Testis (tissue), 2 donors: ENCODE data around the gene LCN10.
"Not testable (repeated sequence)": the region's sequence is repeated elsewhere in the genome, so short reads cannot be mapped to it uniquely, and the experiment has no call there.

ENCODE experiments used
- POLR2A ChIP-seq: fragments of 450-650 bp; IDR thresholded peaks from one replicate; pipeline ENCODE4 v1.6.1; 2017; ENCODE audit warnings: antibody characterized with exemption, mild to moderate bottlenecking, moderate library complexity
- TF ChIP-seq, protein P1 (sequence below), 3 experiments: fragments of 450-650 bp in 2 of 3; fragments of 200-600 bp in 1 of 3; sonication (generic) in 1 of 3; IDR thresholded peaks; one replicate each; pipeline ENCODE4 v1.5.1; 2016 to 2019; ENCODE audit warnings: antibody characterized with exemption in 3 of 3, mild to moderate bottlenecking in 2 of 3, moderate library complexity in 1 of 3

DNA sequence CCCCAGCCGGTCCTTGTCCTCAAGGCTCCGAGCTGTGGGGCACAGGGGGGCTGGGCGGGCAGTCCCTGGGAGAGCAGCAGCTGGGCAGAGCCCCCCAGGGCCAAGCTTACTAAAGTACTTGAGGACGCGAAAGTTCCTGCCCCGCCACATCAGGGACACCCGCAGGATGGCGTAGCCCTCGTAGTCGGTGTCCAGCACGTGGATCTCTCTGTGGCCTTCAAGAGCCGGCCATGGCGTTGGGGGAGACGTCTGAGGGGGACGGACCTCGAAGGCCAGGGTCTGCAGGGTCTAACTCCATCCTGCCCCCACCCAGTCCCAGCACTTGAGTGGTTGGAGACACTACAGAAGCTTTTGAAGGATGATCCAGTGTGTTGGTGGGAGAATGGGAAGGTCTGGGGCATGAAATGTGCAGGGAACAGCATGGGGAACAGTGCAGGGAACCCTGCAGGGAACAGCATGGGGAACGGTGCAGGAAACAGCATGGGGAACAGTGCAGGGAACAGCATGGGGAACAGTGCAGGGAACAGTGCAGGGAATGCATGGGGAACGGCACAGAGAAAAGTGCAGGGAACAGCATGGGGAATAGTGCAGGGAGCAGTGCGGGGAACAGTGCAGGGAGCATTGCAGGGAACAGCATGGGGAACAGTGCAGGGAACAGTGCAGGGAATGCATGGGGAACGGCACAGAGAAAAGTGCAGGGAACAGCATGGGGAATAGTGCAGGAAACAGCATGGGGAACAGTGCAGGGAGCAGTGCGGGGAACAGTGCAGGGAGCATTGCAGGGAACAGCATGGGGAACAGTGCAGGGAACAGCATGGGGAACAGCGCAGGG, 12.8 kb upstream of the LCN10 start:
- TF ChIP-seq, protein P1, sequence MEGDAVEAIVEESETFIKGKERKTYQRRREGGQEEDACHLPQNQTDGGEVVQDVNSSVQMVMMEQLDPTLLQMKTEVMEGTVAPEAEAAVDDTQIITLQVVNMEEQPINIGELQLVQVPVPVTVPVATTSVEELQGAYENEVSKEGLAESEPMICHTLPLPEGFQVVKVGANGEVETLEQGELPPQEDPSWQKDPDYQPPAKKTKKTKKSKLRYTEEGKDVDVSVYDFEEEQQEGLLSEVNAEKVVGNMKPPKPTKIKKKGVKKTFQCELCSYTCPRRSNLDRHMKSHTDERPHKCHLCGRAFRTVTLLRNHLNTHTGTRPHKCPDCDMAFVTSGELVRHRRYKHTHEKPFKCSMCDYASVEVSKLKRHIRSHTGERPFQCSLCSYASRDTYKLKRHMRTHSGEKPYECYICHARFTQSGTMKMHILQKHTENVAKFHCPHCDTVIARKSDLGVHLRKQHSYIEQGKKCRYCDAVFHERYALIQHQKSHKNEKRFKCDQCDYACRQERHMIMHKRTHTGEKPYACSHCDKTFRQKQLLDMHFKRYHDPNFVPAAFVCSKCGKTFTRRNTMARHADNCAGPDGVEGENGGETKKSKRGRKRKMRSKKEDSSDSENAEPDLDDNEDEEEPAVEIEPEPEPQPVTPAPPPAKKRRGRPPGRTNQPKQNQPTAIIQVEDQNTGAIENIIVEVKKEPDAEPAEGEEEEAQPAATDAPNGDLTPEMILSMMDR (IDR thresholded peaks at IDR 0.05): not testable (repeated sequence)
- TF ChIP-seq POLR2A: not testable (repeated sequence)
